Measurements from ENCODE around the gene RFX1.
"Not testable (repeated sequence)": the region's sequence is repeated elsewhere in the genome, so short reads cannot be mapped to it uniquely, and the experiment has no call there.

DNA sequence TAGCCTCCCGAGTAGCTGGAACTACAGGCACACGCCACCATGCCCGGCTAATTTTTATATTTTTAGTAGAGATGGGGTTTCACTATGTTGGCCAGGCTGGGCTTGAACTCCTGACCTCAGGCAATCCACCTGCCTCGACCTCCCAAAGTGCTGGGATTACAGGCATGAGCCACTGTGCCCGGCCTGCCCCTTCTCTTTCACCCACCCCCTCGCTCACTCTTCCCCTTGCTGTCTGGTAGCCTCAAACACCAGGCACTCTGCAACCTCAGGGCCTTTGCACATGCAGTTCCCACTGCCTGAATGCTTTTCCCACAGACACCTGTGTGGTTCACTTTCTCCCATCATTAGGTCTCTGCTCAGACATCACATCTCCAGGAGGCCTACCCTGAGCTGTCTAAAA is 84.0 kb downstream of the RFX1 start:
- not testable (repeated sequence) for TF ChIP-seq POLR2A, CTCF (IDR thresholded peaks at IDR 0.05)
